Measurements from ENCODE around the gene DNPEP.
"Not testable (repeated sequence)": the region's sequence is repeated elsewhere in the genome, so short reads cannot be mapped to it uniquely, and the experiment has no call there.

The DNPEP gene

GRCh38 chr2:219419331-219420197 lies 31.9 kb upstream of the DNPEP start:
- no peak for DNase-seq (ENCODE audit: low spot score)

GRCh38 chr2:219419012-219419324 lies 31.3 kb upstream of the DNPEP start:
- DNase-seq (ENCODE audit: low spot score) = no peak

- DNase-seq (ENCODE audit: low spot score) = no peak
Measured at GRCh38 chr2:219418155-219419011, 30.7 kb upstream of the DNPEP start, which contains the start of gene DES. TSS of gene DES (plus strand) at chr2:219418377. CDS start at chr2:219418463, 86 bp downstream.

- DNase-seq (ENCODE audit: low spot score) = no peak
Measured at GRCh38 chr2:219417374-219417773, 29.7 kb upstream of the DNPEP start.

- no peak for DNase-seq (ENCODE audit: low spot score)
Measured at GRCh38 chr2:219416938-219417337, 29.2 kb upstream of the DNPEP start.

GRCh38 chr2:219416235-219416602 lies 28.5 kb upstream of the DNPEP start:
- DNase-seq (ENCODE audit: low spot score) = no peak

- DNase-seq (ENCODE audit: low spot score) = no peak
Measured at GRCh38 chr2:219415580-219416234, 28.0 kb upstream of the DNPEP start.

- DNase-seq (ENCODE audit: low spot score) = no peak
Measured at GRCh38 chr2:219414857-219415256, 27.1 kb upstream of the DNPEP start.

- DNase-seq (ENCODE audit: low spot score) = no peak
Measured at GRCh38 chr2:219410390-219410789, 22.7 kb upstream of the DNPEP start.

- no peak for DNase-seq (ENCODE audit: low spot score)
Measured at GRCh38 chr2:219409619-219410018, 21.9 kb upstream of the DNPEP start.

GRCh38 chr2:219408631-219409030 lies 20.9 kb upstream of the DNPEP start:
- DNase-seq (ENCODE audit: low spot score) = no peak

GRCh38 chr2:219408204-219408603 lies 20.5 kb upstream of the DNPEP start:
- DNase-seq (ENCODE audit: low spot score) = no peak

- not testable (repeated sequence) for DNase-seq (ENCODE audit: low spot score)
Measured at GRCh38 chr2:219407343-219407742, 19.6 kb upstream of the DNPEP start.

GRCh38 chr2:219406861-219407230 lies 19.1 kb upstream of the DNPEP start:
- DNase-seq (ENCODE audit: low spot score) = no peak

- DNase-seq (ENCODE audit: low spot score) = no peak
Measured at GRCh38 chr2:219405958-219406860, 18.5 kb upstream of the DNPEP start.

- no peak for DNase-seq (ENCODE audit: low spot score)
Measured at GRCh38 chr2:219405451-219405850, 17.7 kb upstream of the DNPEP start.

- DNase-seq (ENCODE audit: low spot score) = no peak
Measured at GRCh38 chr2:219404954-219405353, 17.2 kb upstream of the DNPEP start.

GRCh38 chr2:219404291-219404910 lies 16.7 kb upstream of the DNPEP start:
- DNase-seq (ENCODE audit: low spot score) = no peak

GRCh38 chr2:219403861-219404260 lies 16.1 kb upstream of the DNPEP start:
- DNase-seq (ENCODE audit: low spot score) = no peak

- DNase-seq (ENCODE audit: low spot score) = peak; percentile 61
Measured at GRCh38 chr2:219402665-219403515, 15.2 kb upstream of the DNPEP start.
